ENCODE data around the gene THSD4.

DNA sequence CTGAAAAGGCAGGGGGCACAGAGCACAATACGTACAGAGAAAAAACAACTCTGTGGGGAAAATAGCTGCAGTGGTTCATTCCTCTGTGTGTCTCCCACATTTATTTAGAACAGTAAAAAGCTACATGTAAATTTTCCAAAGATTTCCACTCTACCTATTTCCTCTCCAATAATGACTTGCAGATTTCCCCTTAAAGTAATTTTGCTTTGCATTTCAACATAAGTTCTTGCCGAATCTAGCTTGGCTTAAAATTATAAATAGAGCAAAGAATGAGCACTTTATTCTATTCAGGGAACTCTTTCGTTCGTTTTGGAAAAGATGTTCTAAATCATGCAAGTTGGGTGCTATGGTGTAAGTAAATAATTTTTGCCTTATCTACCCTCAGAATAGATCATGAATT is 636.9 kb downstream of the THSD4 start:
- TF ChIP-seq CTCF (IDR thresholded peaks at IDR 0.05; ENCODE audit: insufficient read depth, low read length) (no peak), POLR2AphosphoS5 (IDR thresholded peaks at IDR 0.05; ENCODE audit: low read depth) (no peak)
- TF ChIP-seq, protein P1, sequence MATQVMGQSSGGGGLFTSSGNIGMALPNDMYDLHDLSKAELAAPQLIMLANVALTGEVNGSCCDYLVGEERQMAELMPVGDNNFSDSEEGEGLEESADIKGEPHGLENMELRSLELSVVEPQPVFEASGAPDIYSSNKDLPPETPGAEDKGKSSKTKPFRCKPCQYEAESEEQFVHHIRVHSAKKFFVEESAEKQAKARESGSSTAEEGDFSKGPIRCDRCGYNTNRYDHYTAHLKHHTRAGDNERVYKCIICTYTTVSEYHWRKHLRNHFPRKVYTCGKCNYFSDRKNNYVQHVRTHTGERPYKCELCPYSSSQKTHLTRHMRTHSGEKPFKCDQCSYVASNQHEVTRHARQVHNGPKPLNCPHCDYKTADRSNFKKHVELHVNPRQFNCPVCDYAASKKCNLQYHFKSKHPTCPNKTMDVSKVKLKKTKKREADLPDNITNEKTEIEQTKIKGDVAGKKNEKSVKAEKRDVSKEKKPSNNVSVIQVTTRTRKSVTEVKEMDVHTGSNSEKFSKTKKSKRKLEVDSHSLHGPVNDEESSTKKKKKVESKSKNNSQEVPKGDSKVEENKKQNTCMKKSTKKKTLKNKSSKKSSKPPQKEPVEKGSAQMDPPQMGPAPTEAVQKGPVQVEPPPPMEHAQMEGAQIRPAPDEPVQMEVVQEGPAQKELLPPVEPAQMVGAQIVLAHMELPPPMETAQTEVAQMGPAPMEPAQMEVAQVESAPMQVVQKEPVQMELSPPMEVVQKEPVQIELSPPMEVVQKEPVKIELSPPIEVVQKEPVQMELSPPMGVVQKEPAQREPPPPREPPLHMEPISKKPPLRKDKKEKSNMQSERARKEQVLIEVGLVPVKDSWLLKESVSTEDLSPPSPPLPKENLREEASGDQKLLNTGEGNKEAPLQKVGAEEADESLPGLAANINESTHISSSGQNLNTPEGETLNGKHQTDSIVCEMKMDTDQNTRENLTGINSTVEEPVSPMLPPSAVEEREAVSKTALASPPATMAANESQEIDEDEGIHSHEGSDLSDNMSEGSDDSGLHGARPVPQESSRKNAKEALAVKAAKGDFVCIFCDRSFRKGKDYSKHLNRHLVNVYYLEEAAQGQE (IDR thresholded peaks at IDR 0.05; ENCODE audit: insufficient replicate concordance, low read depth) = no peak

Data from HL-60 (cell line).